ENCODE results near the gene RPL13. TPM values are rescaled to one million over a fixed set of nuclear protein-coding genes. Genes with fewer than 3 reads are reported as not detected.
A peak's percentile ranks its signal among the peaks of the same experiment; 100 is the strongest.

Gene RPL13
- total and polyA plus RNA-seq, 9 of the 15 experiments (the other 6 are each of a cell fraction or from before 2014, with no cell fraction given): 227 to 6,042 (median 1,633) TPM

DNA sequence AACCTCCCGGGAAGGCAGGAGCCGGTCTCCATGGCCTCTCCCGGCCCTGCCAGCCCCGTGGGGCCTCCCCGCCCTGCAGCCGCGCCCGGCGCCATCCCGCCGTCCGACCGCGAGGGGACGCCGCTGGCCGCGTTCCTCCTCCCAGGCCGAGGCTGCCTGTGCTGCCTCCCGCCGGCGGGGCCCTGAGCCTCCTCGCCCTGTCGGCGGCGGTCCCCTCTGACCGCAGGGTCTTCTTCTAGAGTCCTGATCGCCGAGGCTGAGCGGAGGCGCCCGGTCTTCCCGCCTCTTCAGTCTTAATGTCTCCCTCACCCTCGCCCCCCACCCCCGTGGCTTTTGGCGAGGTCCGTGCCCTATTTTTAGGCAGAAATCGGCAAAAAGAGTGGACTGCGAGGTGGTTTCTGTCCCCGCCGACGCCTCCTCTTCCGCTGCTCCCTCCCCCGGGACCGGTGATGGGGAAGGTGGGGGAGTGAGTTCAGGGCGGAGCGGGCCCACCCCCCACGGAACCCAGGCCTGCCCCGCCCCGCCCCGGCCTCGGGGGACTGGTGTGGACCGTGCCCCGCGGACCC, 14.3 kb downstream of the RPL13 start (continued):
- TF ChIP-seq ETV6 (IDR thresholded peaks at IDR 0.05; ENCODE audit: borderline replicate concordance in 1 of 2, low read depth in 2 of 2, low read length in 1 of 2): no peak
- no peak for TF ChIP-seq ETV6 (CRISPR knock-in tag; IDR thresholded peaks at IDR 0.05; ENCODE audit: borderline replicate concordance)
- TF ChIP-seq, protein P1, sequence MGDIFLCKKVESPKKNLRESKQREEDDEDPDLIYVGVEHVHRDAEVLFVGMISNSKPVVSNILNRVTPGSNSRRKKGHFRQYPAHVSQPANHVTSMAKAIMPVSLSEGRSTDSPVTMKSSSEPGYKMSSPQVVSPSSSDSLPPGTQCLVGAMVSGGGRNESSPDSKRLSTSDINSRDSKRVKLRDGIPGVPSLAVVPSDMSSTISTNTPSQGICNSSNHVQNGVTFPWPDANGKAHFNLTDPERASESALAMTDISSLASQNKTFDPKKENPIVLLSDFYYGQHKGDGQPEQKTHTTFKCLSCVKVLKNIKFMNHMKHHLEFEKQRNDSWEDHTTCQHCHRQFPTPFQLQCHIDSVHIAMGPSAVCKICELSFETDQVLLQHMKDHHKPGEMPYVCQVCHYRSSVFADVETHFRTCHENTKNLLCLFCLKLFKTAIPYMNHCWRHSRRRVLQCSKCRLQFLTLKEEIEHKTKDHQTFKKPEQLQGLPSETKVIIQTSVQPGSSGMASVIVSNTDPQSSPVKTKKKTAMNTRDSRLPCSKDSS (IDR thresholded peaks at IDR 0.05; ENCODE audit: low read depth, partially characterized antibody): no peak
- TF ChIP-seq TAF9B (IDR thresholded peaks at IDR 0.05; ENCODE audit: partially characterized antibody): no peak
- TF ChIP-seq TARDBP (IDR thresholded peaks at IDR 0.05): peak; percentile 88
- TF ChIP-seq HOXB6 (CRISPR knock-in tag; IDR thresholded peaks at IDR 0.05; ENCODE audit: borderline replicate concordance): no peak
- TF ChIP-seq ZNF695 (CRISPR knock-in tag; IDR thresholded peaks at IDR 0.05): no peak
- no peak for TF ChIP-seq NCOA4 (IDR thresholded peaks at IDR 0.05; ENCODE audit: partially characterized antibody)
- TF ChIP-seq, protein P2, sequence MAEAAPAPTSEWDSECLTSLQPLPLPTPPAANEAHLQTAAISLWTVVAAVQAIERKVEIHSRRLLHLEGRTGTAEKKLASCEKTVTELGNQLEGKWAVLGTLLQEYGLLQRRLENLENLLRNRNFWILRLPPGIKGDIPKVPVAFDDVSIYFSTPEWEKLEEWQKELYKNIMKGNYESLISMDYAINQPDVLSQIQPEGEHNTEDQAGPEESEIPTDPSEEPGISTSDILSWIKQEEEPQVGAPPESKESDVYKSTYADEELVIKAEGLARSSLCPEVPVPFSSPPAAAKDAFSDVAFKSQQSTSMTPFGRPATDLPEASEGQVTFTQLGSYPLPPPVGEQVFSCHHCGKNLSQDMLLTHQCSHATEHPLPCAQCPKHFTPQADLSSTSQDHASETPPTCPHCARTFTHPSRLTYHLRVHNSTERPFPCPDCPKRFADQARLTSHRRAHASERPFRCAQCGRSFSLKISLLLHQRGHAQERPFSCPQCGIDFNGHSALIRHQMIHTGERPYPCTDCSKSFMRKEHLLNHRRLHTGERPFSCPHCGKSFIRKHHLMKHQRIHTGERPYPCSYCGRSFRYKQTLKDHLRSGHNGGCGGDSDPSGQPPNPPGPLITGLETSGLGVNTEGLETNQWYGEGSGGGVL (CRISPR knock-in tag; IDR thresholded peaks at IDR 0.05): no peak
- TF ChIP-seq KDM5B (IDR thresholded peaks at IDR 0.05; ENCODE audit: insufficient replicate concordance, low read depth, low read length): peak; percentile 56
- TF ChIP-seq, protein P3, sequence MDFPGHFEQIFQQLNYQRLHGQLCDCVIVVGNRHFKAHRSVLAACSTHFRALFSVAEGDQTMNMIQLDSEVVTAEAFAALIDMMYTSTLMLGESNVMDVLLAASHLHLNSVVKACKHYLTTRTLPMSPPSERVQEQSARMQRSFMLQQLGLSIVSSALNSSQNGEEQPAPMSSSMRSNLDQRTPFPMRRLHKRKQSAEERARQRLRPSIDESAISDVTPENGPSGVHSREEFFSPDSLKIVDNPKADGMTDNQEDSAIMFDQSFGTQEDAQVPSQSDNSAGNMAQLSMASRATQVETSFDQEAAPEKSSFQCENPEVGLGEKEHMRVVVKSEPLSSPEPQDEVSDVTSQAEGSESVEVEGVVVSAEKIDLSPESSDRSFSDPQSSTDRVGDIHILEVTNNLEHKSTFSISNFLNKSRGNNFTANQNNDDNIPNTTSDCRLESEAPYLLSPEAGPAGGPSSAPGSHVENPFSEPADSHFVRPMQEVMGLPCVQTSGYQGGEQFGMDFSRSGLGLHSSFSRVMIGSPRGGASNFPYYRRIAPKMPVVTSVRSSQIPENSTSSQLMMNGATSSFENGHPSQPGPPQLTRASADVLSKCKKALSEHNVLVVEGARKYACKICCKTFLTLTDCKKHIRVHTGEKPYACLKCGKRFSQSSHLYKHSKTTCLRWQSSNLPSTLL (IDR thresholded peaks at IDR 0.05): no peak
- TF ChIP-seq, protein P4, sequence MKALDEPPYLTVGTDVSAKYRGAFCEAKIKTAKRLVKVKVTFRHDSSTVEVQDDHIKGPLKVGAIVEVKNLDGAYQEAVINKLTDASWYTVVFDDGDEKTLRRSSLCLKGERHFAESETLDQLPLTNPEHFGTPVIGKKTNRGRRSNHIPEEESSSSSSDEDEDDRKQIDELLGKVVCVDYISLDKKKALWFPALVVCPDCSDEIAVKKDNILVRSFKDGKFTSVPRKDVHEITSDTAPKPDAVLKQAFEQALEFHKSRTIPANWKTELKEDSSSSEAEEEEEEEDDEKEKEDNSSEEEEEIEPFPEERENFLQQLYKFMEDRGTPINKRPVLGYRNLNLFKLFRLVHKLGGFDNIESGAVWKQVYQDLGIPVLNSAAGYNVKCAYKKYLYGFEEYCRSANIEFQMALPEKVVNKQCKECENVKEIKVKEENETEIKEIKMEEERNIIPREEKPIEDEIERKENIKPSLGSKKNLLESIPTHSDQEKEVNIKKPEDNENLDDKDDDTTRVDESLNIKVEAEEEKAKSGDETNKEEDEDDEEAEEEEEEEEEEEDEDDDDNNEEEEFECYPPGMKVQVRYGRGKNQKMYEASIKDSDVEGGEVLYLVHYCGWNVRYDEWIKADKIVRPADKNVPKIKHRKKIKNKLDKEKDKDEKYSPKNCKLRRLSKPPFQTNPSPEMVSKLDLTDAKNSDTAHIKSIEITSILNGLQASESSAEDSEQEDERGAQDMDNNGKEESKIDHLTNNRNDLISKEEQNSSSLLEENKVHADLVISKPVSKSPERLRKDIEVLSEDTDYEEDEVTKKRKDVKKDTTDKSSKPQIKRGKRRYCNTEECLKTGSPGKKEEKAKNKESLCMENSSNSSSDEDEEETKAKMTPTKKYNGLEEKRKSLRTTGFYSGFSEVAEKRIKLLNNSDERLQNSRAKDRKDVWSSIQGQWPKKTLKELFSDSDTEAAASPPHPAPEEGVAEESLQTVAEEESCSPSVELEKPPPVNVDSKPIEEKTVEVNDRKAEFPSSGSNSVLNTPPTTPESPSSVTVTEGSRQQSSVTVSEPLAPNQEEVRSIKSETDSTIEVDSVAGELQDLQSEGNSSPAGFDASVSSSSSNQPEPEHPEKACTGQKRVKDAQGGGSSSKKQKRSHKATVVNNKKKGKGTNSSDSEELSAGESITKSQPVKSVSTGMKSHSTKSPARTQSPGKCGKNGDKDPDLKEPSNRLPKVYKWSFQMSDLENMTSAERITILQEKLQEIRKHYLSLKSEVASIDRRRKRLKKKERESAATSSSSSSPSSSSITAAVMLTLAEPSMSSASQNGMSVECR (CRISPR knock-in tag; IDR thresholded peaks at IDR 0.05): no peak
- no peak for TF ChIP-seq EHMT2 (IDR thresholded peaks at IDR 0.05)
- no peak for TF ChIP-seq MIER1 (IDR thresholded peaks at IDR 0.05; ENCODE audit: low read depth)
- TF ChIP-seq, protein P5, sequence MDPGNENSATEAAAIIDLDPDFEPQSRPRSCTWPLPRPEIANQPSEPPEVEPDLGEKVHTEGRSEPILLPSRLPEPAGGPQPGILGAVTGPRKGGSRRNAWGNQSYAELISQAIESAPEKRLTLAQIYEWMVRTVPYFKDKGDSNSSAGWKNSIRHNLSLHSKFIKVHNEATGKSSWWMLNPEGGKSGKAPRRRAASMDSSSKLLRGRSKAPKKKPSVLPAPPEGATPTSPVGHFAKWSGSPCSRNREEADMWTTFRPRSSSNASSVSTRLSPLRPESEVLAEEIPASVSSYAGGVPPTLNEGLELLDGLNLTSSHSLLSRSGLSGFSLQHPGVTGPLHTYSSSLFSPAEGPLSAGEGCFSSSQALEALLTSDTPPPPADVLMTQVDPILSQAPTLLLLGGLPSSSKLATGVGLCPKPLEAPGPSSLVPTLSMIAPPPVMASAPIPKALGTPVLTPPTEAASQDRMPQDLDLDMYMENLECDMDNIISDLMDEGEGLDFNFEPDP (CRISPR knock-in tag; IDR thresholded peaks at IDR 0.05): no peak
- peak; percentile 44; the same call in 1 of the 2 replicates for TF ChIP-seq SIN3B (IDR thresholded peaks at IDR 0.05; ENCODE audit: low read depth)
- no peak for TF ChIP-seq ZNF232 (CRISPR knock-in tag; IDR thresholded peaks at IDR 0.05)
